ENCODE measurements around the gene EFCC1. TPM values are rescaled to one million over a fixed set of nuclear protein-coding genes. Genes with fewer than 3 reads are reported as not detected.

EFCC1 gene
- total RNA-seq, 1 experiment from 2014 or later, result 1.0 TPM

DNA sequence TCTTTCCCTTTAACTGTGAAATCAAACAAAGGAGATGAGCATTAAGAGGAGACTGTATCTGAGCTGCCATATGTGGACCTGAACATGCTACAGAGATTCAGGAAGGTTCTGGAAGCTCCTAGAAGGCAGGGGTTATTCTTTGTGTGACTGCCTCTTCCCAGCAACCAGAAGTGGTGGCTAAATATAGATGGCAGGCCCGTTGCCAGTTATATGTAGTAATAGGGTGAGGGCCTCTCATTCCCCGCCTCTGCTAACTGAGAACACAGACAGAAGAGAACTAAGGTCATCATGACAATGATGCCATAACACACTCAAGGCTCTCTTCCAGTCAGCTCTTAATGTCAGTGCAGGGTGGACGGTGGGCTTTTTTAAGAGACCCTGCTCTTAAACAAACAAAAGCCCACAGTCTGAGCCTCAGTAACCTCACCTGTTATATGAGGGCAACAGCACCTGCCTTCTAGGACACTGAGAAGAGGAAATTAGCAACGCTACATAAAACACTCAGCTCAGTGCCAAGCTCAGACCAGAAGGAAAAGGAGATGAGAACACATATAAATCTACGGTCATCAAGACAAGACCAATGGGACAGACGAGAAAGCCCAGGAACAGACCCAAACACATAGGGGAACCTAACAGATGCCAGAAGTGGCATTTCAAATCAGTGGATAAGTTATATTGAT lies 29.5 kb upstream of the EFCC1 start:
- H3K4me1 ChIP-seq (ENCODE audit: control insufficient read depth in 1 of 2, insufficient read depth in 2 of 2, low read length in 2 of 2), result 0 out of 4 replicates have a peak, but pooled peaks cover 0 to 3% of the 10 kb centered on the region in 2 experiments
- no peak overlapping the region for H3K9ac ChIP-seq (ENCODE audit: low read length)
- H3K27me3 ChIP-seq (ENCODE audit: insufficient read depth, low read length), result no peaks in the 10 kb centered on the region
- DNase-seq (ENCODE audit: low read depth, low spot score), result no peak
- TF ChIP-seq SRF (IDR thresholded peaks at IDR 0.05; ENCODE audit: low read depth) (no peak), SP1 (IDR thresholded peaks at IDR 0.05; ENCODE audit: low read depth) (no peak), ZNF274 (IDR thresholded peaks at IDR 0.05; ENCODE audit: low read depth, low read length) (no peak)
- TF ChIP-seq, protein P1, sequence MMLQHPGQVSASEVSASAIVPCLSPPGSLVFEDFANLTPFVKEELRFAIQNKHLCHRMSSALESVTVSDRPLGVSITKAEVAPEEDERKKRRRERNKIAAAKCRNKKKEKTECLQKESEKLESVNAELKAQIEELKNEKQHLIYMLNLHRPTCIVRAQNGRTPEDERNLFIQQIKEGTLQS (IDR thresholded peaks at IDR 0.05), result no peak
- H4K20me1 ChIP-seq (ENCODE audit: insufficient read depth), result no peaks in the 10 kb centered on the region
- no peaks in the 10 kb centered on the region for H3K9me2 ChIP-seq (ENCODE audit: insufficient read depth)
- ATAC-seq, result no peak
- H3K4me2 ChIP-seq (ENCODE audit: low read length), result no peak overlapping the region
- intact Hi-C loops (cut with micrococcal nuclease), result no loop called here
- no peaks in the 10 kb centered on the region for H3K36me3 ChIP-seq (ENCODE audit: control insufficient read depth in 1 of 2, insufficient read depth in 2 of 2, low read length in 2 of 2)
- H2AFZ ChIP-seq (ENCODE audit: low read depth, low read length, poor library complexity, severe bottlenecking), result no peak overlapping the region
- H3K9me3 ChIP-seq (ENCODE audit: control insufficient read depth in 1 of 2, insufficient read depth in 1 of 2, low read depth in 1 of 2, low read length in 2 of 2), result no peaks in the 10 kb centered on the region
- H3K27ac ChIP-seq (ENCODE audit: low read depth, low read length), result no peak overlapping the region
- ChIA-PET RAD21 (ENCODE audit: low non-redundant PET in 1 of 2, low total read pairs in 2 of 2, uncharacterized antibody in 2 of 2, unreplicated experiment in 2 of 2) (interaction anchor here (1.3 to 1.9 kb wide), 2 partner anchors 45 to 274 kb away, joined by 6 to 10 read pairs; no protein-coding TSS in a partner anchor), POLR2A (no interaction called here), CTCF (interaction anchor here (1.6 to 2.5 kb wide), 8 partner anchors 18 to 278 kb away, joined by 5 to 55 read pairs (median 10); partner anchors contain the start of genes CFAP92 and COPG1)
- BruUV-seq (replicated peaks), result no TSS peak
- no peaks in the 10 kb centered on the region for H3K79me2 ChIP-seq (ENCODE audit: insufficient read depth, low read length)
- H3K4me3 ChIP-seq (replicated peaks in 1 of 2; ENCODE audit: low read depth in 1 of 2, low read length in 2 of 2), result no peak overlapping the region

DNA sequence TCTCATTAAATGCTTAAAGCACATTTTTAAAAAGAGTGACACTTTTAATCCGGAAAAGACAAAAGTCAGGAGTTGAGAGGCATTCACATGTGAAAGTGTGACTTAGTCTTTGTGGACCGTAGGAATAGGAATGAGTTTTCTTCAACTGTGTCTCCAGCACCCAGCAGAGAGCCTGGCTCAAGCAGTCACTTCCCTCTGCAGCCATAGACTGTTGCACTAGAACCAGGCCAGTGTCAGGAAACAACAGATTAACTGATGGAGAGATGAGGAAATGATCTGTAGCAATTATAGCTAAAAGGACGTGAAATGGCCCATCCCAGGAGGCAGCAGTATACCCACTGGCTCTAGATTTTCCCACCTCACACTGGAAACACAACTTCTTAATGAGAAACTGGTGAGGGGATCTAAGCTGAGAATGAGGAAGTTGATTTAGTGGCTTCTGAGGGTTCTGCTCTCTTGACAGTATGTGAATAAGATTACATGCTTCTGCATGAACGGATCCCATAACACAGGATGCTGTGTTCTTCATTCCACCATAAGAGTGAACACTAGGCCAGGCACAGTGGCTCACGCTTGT lies 27.0 kb upstream of the EFCC1 start:
- no peak for TF ChIP-seq ZFX (IDR thresholded peaks at IDR 0.05)
- TF ChIP-seq JUND (IDR thresholded peaks at IDR 0.05), result no peak
- no peak for TF ChIP-seq CEBPB (IDR thresholded peaks at IDR 0.05; ENCODE audit: low read depth)
- no peak for TF ChIP-seq SRF (IDR thresholded peaks at IDR 0.05; ENCODE audit: low read depth)
- TF ChIP-seq, protein P2, sequence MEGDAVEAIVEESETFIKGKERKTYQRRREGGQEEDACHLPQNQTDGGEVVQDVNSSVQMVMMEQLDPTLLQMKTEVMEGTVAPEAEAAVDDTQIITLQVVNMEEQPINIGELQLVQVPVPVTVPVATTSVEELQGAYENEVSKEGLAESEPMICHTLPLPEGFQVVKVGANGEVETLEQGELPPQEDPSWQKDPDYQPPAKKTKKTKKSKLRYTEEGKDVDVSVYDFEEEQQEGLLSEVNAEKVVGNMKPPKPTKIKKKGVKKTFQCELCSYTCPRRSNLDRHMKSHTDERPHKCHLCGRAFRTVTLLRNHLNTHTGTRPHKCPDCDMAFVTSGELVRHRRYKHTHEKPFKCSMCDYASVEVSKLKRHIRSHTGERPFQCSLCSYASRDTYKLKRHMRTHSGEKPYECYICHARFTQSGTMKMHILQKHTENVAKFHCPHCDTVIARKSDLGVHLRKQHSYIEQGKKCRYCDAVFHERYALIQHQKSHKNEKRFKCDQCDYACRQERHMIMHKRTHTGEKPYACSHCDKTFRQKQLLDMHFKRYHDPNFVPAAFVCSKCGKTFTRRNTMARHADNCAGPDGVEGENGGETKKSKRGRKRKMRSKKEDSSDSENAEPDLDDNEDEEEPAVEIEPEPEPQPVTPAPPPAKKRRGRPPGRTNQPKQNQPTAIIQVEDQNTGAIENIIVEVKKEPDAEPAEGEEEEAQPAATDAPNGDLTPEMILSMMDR (IDR thresholded peaks at IDR 0.05 in 2 of 3, conservative IDR thresholded peaks at IDR 0.05 in 1 of 3; ENCODE audit: borderline replicate concordance in 1 of 3, insufficient read depth in 1 of 3, low read depth in 2 of 3, low read length in 2 of 3), result no peak
- H3K4me3 ChIP-seq (replicated peaks in 1 of 2; ENCODE audit: low read depth in 1 of 2, low read length in 2 of 2), result no peak overlapping the region
- ChIA-PET CTCF (no interaction called here), POLR2A (no interaction called here), RAD21 (ENCODE audit: low non-redundant PET in 1 of 2, low total read pairs in 2 of 2, uncharacterized antibody in 2 of 2, unreplicated experiment in 2 of 2) (no interaction called here)
- H3K9ac ChIP-seq (ENCODE audit: low read length), result no peak overlapping the region
- no peaks in the 10 kb centered on the region for H3K9me3 ChIP-seq (ENCODE audit: control insufficient read depth in 1 of 2, insufficient read depth in 1 of 2, low read depth in 1 of 2, low read length in 2 of 2)
- H3K27me3 ChIP-seq (ENCODE audit: insufficient read depth, low read length), result no peaks in the 10 kb centered on the region
- intact Hi-C loops (cut with micrococcal nuclease), result no loop called here
- no peaks in the 10 kb centered on the region for H3K36me3 ChIP-seq (ENCODE audit: control insufficient read depth in 1 of 2, insufficient read depth in 2 of 2, low read length in 2 of 2)
- 0 out of 4 replicates have a peak, but pooled peaks cover 0 to 3% of the 10 kb centered on the region in 2 experiments for H3K4me1 ChIP-seq (ENCODE audit: control insufficient read depth in 1 of 2, insufficient read depth in 2 of 2, low read length in 2 of 2)
- ATAC-seq (no peak), DNase-seq (ENCODE audit: low read depth, low spot score) (no peak)
- H3K27ac ChIP-seq (ENCODE audit: low read depth, low read length), result no peak overlapping the region
- H3K79me2 ChIP-seq (ENCODE audit: insufficient read depth, low read length), result no peaks in the 10 kb centered on the region
- no peaks in the 10 kb centered on the region for H3K9me2 ChIP-seq (ENCODE audit: insufficient read depth)
- no TSS peak for BruUV-seq (replicated peaks)
- no peak overlapping the region for H2AFZ ChIP-seq (ENCODE audit: low read depth, low read length, poor library complexity, severe bottlenecking)
- H4K20me1 ChIP-seq (ENCODE audit: insufficient read depth), result no peaks in the 10 kb centered on the region
- H3K4me2 ChIP-seq (ENCODE audit: low read length), result no peak overlapping the region
